ENCODE results near the gene BSCL2.

GRCh38 chr11:62652161-62653006, 54.8 kb downstream of the BSCL2 start:
- TF ChIP-seq EZH2phosphoT487 (IDR thresholded peaks at IDR 0.05; ENCODE audit: borderline replicate concordance) (no peak), CTCF (conservative IDR thresholded peaks at IDR 0.05; ENCODE audit: low read length) (no peak)
